ENCODE results near the gene BRSK2.

The BRSK2 gene

DNA sequence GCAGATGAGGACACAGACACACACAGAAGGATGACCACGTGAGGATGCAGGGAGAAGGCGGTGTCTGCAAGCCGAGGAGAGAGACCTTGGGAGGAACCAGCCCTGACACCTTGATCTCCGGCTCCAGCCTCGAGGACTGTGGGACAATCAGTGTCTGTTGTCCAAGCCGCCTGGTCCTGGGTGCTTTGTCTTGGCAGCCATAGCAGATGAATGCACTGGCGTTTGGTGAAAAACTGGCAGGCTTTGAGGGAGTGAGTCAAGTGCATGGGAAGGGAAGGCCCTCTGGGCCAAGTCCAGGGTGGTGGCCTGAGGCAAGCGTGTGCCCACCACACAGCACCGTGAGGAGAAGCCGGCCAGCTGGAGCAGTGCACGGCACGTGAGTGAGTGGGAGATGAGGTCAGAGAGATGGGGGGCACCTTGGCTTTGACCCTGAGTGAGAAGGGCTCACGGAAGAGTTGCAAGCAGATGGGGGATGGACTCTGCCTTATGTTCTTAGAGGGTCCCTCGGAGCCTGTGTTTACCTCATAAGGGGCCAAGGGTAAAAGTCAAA is 12.4 kb upstream of the BRSK2 start (continued):
- no peak for TF ChIP-seq ZC3H10 (CRISPR knock-in tag; IDR thresholded peaks at IDR 0.05)
- TF ChIP-seq PPARA (CRISPR knock-in tag; IDR thresholded peaks at IDR 0.05; ENCODE audit: borderline replicate concordance), result no peak
- TF ChIP-seq BACH2 (CRISPR knock-in tag; IDR thresholded peaks at IDR 0.05; ENCODE audit: borderline replicate concordance), result no peak
- TF ChIP-seq GLIS3 (CRISPR knock-in tag; IDR thresholded peaks at IDR 0.05), result no peak
- no peak for TF ChIP-seq ZFP30 (CRISPR knock-in tag; IDR thresholded peaks at IDR 0.05)
- TF ChIP-seq ZFP3 (CRISPR knock-in tag; IDR thresholded peaks at IDR 0.05), result no peak
- no peak for TF ChIP-seq CREB5 (CRISPR knock-in tag; IDR thresholded peaks at IDR 0.05; ENCODE audit: low read depth)

- no peak for ATAC-seq
- TF ChIP-seq ZNF8 (CRISPR knock-in tag; IDR thresholded peaks at IDR 0.05), result no peak
- no peak for TF ChIP-seq PPARA (CRISPR knock-in tag; IDR thresholded peaks at IDR 0.05; ENCODE audit: borderline replicate concordance)
- no peak for TF ChIP-seq ZNF70 (CRISPR knock-in tag; IDR thresholded peaks at IDR 0.05)
- no peak for TF ChIP-seq OSR1 (CRISPR knock-in tag; IDR thresholded peaks at IDR 0.05)
- no peak for TF ChIP-seq CREB5 (CRISPR knock-in tag; IDR thresholded peaks at IDR 0.05; ENCODE audit: low read depth)
- TF ChIP-seq, protein P1, sequence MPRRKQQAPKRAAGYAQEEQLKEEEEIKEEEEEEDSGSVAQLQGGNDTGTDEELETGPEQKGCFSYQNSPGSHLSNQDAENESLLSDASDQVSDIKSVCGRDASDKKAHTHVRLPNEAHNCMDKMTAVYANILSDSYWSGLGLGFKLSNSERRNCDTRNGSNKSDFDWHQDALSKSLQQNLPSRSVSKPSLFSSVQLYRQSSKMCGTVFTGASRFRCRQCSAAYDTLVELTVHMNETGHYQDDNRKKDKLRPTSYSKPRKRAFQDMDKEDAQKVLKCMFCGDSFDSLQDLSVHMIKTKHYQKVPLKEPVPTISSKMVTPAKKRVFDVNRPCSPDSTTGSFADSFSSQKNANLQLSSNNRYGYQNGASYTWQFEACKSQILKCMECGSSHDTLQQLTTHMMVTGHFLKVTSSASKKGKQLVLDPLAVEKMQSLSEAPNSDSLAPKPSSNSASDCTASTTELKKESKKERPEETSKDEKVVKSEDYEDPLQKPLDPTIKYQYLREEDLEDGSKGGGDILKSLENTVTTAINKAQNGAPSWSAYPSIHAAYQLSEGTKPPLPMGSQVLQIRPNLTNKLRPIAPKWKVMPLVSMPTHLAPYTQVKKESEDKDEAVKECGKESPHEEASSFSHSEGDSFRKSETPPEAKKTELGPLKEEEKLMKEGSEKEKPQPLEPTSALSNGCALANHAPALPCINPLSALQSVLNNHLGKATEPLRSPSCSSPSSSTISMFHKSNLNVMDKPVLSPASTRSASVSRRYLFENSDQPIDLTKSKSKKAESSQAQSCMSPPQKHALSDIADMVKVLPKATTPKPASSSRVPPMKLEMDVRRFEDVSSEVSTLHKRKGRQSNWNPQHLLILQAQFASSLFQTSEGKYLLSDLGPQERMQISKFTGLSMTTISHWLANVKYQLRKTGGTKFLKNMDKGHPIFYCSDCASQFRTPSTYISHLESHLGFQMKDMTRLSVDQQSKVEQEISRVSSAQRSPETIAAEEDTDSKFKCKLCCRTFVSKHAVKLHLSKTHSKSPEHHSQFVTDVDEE (CRISPR knock-in tag; IDR thresholded peaks at IDR 0.05), result no peak
- TF ChIP-seq POU6F1 (CRISPR knock-in tag; IDR thresholded peaks at IDR 0.05; ENCODE audit: borderline replicate concordance, low read depth), result no peak
- no peak for TF ChIP-seq ISL1 (CRISPR knock-in tag; IDR thresholded peaks at IDR 0.05)
- no peak for TF ChIP-seq BACH2 (CRISPR knock-in tag; IDR thresholded peaks at IDR 0.05; ENCODE audit: borderline replicate concordance)
- TF ChIP-seq CSDC2 (CRISPR knock-in tag; IDR thresholded peaks at IDR 0.05), result no peak
- no peak for TF ChIP-seq RARB (CRISPR knock-in tag; IDR thresholded peaks at IDR 0.05)
These were observed 7.8 kb upstream of the BRSK2 start for GRCh38 chr11:1381793-1382425.

DNA sequence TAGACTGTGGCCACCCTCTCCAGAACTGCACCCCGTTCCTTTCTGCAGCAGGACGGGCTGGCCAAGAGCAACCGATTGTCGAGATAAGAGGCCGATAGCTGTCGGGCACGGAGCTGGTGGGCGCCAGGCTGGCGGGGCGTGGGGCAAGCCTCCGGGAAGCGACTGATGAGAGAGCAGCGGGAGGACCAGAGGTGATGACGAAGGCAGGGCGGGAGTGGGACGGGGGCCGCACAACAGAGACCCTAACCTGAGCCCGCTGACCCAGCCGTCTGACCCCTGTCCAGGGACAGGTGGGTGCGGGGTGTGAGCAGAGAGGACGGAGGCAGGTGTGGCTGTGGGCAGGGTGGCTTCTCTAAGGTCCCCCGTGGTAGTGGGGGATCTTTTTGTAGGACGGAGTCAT is 7.3 kb upstream of the BRSK2 start:
- TF ChIP-seq TCF4 (CRISPR knock-in tag; IDR thresholded peaks at IDR 0.05; ENCODE audit: borderline replicate concordance), result no peak
- TF ChIP-seq GLIS3 (CRISPR knock-in tag; IDR thresholded peaks at IDR 0.05), result no peak
- TF ChIP-seq, protein P1 (CRISPR knock-in tag; IDR thresholded peaks at IDR 0.05), result no peak
- no peak for TF ChIP-seq PATZ1 (CRISPR knock-in tag; IDR thresholded peaks at IDR 0.05; ENCODE audit: borderline replicate concordance)
- TF ChIP-seq ZFP30 (CRISPR knock-in tag; IDR thresholded peaks at IDR 0.05), result no peak
- TF ChIP-seq OSR1 (CRISPR knock-in tag; IDR thresholded peaks at IDR 0.05), result no peak
- no peak for TF ChIP-seq PPARA (CRISPR knock-in tag; IDR thresholded peaks at IDR 0.05; ENCODE audit: borderline replicate concordance)
- TF ChIP-seq ZNF70 (CRISPR knock-in tag; IDR thresholded peaks at IDR 0.05), result no peak
- TF ChIP-seq ESRRG (CRISPR knock-in tag; IDR thresholded peaks at IDR 0.05), result no peak
- no peak for TF ChIP-seq SNAI2 (CRISPR knock-in tag; IDR thresholded peaks at IDR 0.05)
- no peak for TF ChIP-seq ZC3H10 (CRISPR knock-in tag; IDR thresholded peaks at IDR 0.05)
- no peak for TF ChIP-seq POU6F1 (CRISPR knock-in tag; IDR thresholded peaks at IDR 0.05; ENCODE audit: borderline replicate concordance, low read depth)
- no peak for ATAC-seq

Measured in SK-N-SH treated with all-trans-retinoic acid at 6 μM for 48 hours (cell line).